Lung microvascular endothelial cell (primary cell): ENCODE data around the gene TGIF2LX. TPM values are rescaled to one million over a fixed set of nuclear protein-coding genes. Genes with fewer than 3 reads are reported as not detected.
"Not testable (repeated sequence)": the region's sequence is repeated elsewhere in the genome, so short reads cannot be mapped to it uniquely, and the experiment has no call there.

Source experiments
- DNase-seq, 2 donors: peaks; one replicate each; pipeline versions ENCODE4 v3.0.0 to v3.0.0-alpha.2; 2010; ENCODE audit warnings: low read depth in 2 of 2
- total RNA-seq: library from RNA; depleted of rRNA; stranded (reverse); fragments of >200 nt; gene quantifications from 2 replicates; pipeline ENCODE4 v1.2.1, GENCODE V29; 2014

TGIF2LX gene
- total RNA-seq, result not detected in 2 replicates

GRCh38 chrX:89921665-89922064 is at the start of gene TGIF2LX:
TGIF2LX (plus strand) TSS chrX:89921908; CDS start chrX:89922086, 178 bp downstream.
- DNase-seq, result not testable (repeated sequence)

- not testable (repeated sequence) for DNase-seq
Measured at GRCh38 chrX:89922338-89922934, 728 bp downstream of the TGIF2LX start.

GRCh38 chrX:89943077-89943476 is 21.4 kb downstream of the TGIF2LX start:
- DNase-seq, result not testable (repeated sequence)

- not testable (repeated sequence) for DNase-seq
Measured at GRCh38 chrX:89965588-89965987, 43.9 kb downstream of the TGIF2LX start.
